GM21390 (cell line): ENCODE data around the gene BACH2.
"Not testable (repeated sequence)": the region's sequence is repeated elsewhere in the genome, so short reads cannot be mapped to it uniquely, and the experiment has no call there.

Source experiments
- ATAC-seq: cut with Tn5 transposase; IDR thresholded peaks from one replicate; pipeline ENCODE4 v1.9.1; 2021; ENCODE audit not compliant: unreplicated experiment

Gene BACH2

DNA sequence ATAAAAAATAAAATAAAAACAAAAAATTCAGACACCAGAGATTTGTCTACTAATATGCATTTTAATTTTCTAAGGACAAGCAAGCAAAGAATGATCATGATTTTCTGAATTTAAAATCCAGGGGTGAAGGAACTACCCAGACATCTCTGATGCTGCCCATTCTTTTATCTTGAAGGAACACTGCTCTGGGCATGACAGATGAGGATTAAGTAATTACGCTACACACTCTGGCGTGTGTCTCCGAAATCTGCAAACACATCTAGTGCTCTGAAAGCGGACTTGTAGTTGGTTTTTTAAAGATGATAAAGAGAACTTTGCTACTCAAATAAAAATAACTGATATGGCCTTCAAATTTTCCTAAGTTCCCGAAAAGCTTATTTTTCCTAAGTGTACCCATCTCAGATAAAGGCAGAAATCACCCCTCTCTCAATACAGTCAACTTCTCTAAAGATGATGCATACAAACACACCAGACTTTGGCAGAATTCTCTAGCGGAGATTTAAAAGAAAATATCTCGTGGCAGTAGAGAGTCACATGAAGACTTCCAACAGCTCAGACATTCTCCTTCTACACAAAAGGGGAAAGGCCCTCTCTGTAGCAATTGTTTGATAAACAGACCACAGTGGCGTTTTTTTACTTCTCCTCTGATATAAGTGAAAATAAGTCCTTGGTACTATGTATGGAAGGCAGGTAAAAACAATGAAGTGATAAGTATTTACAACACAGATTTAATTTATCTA is 133.8 kb downstream of the BACH2 start:
- no peak for ATAC-seq

DNA sequence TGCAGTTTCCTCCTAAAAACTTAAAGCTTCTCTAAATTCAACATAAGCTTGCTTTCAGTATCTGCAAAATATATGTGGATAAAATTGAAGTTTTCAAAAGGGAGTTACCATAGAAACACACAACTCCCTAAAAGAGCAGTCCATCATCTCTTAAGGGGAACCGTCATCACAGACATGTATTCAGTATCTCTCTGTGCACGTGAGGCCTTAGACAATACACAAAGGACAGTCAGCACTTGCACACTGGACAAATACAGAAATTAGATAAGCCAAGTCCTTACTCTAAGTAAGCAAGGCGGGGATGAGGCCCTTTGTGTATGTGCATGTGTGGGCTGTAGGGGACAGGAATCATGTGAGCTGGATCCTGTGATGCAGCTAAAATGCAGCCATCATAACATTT is 136.6 kb downstream of the BACH2 start:
- no peak for ATAC-seq

DNA sequence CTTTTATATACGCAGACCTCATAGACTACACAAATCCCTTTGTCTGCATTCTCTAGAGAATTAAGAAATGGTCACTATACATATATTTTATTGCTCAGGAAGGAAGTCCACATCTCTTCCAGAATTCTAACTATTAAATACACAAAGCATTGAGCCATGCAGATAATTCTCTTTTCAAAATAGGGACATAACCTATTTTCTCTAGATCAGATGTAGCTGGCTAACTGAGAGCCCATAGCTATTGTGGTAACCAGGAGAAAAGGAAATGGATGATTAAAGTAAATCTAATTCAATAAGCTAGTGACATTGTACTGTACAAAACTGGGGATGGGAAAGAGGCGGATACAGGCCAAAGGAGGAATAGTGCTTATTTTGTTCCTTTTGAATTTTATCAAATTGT is 137.2 kb downstream of the BACH2 start:
- no peak for ATAC-seq

DNA sequence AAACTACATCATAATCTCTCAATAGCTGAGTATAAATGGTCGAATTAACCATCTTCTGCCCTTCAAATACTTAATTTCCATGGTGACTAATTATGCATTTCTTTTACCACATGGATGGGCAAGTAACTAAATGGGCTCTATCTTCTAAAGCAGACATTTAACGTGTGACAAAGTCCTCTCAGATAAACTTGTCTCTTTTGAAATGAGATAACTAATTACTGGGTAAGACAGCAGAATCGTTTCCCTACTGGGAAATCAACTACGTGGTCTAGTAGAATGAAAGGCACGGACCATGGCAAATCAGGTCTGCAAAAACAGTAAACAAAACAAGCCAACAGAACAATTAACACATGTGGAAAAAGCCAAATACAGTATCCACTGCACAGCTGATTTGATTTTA is 137.7 kb downstream of the BACH2 start:
- no peak for ATAC-seq

DNA sequence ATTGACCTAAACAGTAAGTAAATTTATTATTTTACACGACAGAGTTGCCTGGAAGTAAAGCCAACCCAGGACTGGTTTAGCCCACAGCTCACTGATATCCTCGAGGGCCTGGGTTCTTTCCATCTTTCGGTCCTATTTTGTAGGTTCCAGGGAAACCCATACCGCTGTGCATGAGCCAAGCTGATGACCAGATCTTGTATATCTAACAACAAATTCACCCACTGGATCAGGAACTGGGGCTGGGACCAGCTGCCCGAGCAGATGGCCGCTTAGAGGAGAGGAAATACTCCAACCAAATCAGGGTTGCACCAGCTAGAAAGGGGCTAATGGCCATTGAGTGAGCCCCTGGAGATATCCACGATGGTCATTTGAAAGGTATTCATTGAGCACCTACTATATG is 139.2 kb downstream of the BACH2 start:
- no peak for ATAC-seq

DNA sequence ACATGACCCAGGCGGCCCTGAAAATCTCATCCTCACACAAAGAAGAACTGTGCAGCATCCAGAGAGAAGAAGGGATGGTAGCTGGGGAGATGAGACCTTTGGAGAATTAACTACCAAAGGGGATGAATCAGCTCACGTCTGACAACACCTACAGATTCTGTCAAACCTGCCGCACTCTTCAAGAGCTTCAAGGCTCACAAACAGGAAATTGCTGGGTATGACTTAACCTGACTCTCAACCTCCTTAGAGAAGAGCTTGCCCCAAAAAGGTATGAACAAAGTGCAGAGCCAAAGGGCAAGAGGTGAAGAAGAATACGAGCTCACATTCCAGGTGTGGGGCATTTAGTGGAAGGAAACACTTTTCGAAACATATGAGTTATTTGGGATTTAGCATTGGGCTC is 139.8 kb downstream of the BACH2 start:
- ATAC-seq = no peak

DNA sequence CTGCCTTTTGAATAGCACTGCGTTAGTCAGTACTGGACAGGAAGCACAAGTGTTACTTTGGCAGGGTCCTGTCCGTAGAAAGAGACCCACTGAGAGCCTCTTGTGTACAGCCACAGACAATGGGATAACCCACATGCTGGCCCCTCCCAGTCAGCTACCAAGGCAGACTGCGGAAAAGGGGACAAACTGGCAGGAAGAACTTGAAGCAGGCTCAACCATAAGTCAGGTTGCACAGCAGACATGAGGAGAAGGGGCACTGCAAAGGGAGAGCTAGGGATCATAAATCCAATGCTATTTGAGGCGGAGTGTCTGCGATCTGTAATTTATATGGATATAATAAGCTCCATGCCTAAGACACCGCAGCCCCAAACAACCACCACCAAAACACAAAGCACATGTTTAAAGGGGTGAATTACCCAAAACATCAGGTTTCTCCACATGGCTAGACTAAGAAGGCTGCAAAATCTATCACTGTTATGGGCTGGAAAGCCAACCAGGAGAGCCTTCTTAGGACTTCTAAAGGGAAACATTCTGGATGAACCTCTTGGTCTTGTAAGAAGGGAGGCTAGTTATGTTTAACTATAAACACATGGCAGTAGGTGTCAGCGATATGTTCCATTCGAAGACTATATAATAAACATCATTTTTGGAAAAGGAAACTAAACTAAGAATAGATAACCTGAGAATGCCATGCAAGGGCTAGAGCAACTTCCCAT is 141.7 kb downstream of the BACH2 start:
- no peak for ATAC-seq

DNA sequence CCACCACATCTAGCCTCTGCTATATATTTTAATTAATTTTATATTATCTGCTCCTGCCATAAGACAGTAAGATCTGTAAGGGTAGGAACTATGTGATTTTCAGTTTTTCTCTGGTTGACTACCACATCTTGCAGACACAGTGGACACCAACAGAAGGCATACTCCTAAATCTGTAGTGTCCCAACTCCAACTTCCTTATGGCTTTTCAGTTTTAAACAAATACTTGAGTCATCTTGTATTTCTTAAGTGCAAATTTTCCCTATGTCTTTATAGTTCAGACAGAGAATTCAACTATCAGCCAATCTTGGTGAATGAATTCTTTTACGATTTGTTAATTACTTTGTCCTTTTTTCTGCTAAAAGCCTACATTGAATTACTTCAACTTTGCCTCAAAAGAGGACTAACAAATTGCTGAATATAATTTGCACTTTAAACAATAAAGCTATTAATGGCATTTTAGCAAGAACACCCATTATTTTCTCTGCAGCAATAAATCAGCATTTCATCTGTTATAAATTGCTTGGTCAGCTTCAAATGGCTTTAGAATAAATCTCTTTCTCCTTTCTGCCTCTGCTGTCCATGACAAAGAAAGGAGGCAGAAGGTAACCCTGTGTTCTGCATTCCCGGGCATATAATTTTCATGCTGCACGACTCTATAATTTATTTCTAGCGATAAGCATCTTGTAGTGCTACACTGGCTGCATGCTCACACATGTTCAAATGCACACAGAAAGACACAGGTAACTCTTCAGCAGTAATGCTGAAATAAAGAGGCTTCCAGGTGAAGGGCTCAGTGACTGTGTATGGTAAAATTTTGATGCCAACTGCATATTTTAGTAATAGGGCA is 144.8 kb downstream of the BACH2 start:
- no peak for ATAC-seq

DNA sequence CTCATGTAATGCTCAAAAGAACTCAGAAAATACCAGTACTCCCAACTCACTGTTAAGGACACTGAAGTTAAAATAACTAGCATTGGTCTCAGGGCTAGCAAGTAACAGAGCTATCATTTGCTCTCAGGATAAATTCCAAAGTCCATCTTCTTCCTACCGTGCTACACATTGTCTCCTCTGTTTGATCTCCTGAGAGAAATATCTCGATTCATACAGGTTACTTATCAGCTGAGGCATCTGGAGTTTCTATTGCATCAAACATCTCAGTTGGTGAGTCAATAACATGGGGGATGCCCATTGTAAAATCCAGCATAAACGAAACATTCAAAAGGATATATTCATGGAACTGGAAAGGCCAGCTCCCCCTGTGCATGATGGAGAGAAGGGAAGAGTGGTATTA is 147.4 kb downstream of the BACH2 start:
- no peak for ATAC-seq

DNA sequence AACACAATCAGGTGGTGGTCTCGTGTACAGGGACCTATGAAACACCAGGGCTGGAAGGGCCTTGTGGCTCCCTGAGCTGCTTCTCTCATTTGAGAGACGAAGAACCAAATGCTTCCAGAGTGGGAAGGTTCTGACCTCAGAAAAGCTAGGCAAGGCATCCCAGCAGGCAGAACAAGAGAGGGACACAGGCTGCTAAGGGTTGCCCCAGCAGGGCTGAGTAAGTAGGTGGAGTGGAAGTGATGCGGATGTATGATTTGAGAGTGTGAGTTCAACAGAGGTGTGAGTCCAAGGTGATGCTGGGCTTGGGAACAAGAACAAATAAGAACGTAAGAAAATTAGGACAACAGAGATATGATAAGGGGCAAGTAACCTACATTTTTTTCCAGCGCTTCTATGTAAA is 147.8 kb downstream of the BACH2 start:
- no peak for ATAC-seq

DNA sequence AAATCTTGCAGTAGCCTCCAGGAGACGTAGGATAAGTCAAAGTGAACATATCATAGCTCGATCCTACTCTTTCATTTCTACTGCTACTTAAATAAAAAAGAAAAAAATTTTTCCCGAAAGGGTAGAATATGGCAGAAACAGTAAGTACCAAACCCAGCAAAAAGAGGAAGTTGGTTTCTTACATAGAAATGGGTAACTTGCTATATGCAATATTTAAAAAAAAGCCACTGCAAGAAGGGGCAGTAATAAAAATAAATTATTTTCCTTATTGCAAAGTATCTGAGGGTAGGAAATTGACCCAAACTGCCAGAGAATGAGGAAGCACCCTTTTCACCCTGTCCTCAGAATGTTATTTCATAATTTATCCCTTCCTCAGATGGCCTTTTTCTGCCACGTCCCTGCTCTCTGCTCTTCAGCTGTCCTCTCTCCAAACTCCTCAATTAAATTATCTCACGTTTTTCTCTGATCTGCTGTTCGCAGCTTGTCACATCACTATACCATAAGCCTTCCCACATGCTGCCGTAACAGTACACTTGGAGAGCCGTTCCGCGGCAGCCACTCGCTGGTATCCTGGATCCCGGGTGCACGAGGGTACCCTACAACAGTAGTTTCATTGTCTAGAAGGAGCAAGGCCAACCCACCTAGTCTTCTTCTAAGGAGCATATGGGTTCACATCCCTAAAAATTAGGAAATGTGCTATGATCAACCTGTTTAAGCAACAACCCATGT is 149.6 kb downstream of the BACH2 start:
- no peak for ATAC-seq

DNA sequence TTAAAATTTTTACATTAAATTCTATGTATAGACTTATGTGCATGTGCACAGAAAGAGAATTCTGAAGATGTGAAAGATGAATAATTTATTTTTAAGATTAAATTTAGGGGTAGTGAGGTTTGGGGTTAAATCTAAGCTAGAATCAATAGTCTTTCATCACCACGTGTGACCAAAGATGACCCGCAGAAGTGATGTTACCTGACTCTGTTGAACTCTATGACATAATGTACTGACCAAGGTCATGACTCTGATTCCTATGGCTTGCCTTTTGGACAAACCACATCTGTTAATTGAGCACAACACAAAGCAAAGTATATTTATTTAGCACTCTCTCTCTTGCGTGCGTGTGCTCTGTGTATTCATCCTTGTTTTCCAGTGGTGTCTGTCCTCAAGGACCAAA is 150.6 kb downstream of the BACH2 start:
- ATAC-seq = no peak

DNA sequence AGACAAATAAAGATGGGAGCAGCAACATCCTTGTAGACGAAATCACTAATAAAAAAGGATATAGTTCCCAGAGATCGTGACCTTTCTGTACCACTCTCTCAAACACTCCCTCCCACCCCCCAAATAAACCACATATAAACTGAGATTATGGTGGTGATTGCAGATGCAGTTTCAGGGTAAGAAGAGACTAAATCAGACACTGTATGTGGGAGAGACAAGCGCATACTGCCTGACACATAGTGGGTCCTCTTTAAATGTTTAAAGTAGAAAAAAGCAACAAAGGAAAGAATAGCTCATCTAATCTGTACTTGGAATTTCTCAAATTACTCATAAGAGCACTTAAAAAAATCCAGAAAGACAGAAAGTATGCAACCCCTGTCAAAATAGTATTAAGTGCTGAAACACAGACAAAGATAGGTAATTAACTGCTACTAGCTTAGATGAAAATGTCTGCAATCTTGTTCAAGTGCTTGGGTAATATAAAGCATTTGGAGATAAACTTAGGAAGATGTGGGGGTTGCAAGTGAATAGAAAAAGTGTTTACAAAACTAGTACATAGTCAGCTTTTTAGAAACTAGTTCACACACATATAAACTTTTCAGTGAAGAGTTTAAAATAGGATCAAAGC is 151.6 kb downstream of the BACH2 start:
- no peak for ATAC-seq

DNA sequence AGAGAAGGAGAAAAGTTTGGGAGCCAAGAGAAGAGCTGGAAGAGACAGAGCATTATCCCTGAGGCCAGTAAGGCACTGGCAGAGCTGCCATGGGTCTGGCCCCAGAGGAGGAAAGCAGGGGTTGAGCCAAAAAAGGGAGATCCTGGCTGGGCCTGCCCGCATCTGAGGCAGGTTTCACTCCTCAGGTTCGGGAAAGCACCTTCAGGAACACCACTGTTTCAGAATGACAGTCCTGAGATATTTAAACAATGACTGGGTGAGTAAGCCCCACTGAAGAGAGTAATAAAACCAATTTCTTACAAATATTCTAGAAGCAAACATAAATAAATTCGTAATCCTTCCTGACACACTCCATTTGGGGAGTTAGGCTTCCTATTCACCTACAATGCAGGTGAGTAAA is 152.2 kb downstream of the BACH2 start:
- ATAC-seq = no peak

DNA sequence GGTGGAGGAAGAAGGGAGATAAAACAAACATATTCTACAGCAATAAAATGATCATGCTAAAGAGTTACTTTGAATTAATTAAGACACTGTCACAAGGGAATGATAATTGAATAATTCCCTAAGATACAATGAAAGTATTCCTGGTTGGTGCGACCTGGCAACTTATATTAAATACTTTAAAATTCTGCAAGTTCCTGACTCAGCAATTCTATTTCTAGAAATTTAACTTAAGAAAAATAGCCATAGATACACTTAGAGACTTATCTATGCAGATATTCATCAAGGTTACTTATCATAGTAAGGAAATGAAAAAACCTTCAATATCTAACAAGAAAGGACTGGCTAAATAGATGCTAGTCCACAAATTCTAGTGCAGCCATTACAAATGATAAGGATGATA is 156.0 kb downstream of the BACH2 start:
- no peak for ATAC-seq

DNA sequence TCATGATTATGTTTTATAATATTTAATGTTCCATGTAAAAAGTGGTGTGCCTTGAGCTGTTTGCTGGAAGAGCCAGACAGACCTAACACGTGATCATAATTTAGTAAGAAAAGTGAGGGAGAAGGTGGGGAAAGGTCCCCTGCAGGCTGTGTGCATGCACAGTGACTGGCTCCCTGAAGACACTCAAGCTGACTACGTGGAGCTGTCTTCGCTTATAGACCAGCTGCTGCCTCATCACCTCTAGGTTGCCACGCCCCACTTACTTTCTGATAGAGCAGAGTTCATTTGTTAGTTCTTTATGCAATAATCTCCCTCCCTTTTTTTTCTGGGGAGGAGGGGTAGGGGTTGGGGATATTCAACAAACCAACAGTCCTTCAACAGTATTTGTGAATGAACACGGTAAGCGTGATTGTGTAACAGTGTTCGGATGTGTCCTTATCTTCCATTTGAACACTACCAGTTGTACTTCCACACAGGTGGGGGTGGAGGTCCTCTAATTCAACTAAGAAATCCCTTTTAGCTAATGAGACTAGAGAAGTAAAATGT is 157.3 kb downstream of the BACH2 start:
- ATAC-seq = no peak

DNA sequence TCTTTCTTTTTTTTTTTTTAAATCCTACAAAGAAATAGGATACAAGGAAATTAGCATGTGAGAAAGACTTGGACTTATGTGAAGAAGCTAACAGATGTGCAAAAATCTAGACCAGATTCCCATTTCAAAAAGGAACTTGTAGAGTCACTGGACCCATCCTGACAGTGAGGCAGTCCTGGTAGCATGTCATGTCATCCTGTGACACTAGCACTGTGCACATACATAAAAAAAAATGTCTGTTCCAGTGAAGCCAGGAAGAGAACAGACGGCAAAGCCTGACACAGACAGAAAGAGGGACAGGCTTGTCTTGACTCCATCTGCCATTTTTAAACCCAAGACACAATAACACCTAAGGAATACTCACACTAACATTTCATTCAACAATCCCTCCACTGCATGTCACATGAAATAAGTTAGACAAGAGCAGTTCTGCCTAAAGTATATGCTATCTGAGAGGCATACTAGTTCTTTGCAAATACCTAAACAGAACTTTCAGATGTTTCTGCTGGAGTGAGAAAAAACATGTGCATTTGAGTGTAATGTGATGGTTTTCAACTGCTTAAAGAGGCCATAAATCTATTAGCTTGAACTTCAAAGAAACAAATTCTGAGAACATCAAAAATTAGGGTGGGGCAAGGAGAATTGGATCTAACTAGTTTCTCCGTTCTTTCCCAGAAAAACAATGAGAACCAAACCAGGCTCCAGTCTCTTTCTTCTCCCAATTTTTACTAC is 159.6 kb downstream of the BACH2 start:
- ATAC-seq = no peak

DNA sequence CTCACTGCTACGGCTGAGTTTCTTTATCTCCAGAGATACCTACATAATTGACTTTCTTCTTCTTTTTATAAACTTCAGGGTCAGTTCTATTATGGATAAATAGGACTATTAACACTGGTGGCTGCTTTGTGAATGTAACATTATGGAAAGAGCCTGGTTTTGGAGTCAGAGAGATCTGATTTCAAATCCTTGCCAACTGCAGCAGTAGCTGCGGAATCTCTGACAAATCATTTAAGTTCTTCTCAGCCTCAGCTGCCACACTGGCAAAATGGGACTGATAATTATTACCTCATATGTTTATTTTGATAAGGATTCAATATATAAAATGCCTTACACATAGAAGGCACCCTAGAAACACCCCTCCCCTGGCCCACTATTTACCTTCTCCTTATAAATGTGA is 160.5 kb downstream of the BACH2 start:
- ATAC-seq = no peak

DNA sequence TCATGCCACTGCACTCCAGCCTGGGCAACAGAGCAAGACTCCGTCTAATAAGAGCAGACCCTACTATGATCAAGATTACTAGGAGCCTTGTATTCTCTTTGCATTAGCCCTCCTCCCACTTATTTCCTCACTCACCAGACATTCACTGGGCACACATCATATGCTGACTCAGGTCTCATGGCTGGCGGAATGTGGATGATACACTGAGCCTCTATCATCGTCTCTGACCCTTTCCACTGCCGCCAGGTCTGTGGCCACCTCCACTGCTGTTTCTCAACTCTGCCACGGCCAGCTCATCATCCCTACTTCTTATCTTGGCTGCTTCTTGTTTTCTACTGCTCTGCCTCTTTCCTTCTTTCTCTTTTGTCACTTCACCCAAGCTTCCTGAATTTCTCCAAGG is 161.0 kb downstream of the BACH2 start:
- no peak for ATAC-seq

DNA sequence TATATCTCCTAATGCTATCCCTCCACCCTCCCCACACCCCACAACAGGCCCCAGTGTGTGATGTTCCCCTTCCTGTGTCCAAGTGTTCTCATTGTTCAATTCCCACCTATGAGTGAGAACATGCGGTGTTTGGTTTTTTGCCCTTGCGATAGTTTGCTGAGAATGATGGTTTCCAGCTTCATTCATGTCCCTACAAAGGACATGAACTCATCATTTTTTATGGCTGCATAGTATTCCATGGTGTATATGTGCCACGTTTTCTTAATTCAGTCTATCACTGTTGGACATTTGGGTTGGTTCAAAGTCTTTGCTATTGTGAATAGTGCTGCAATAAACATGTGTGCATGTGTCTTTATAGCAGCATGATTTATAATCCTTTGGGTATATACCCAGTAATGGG is 163.0 kb downstream of the BACH2 start:
- ATAC-seq = not testable (repeated sequence)
